Activated T-cell treated with anti-CD3 and anti-CD28 coated beads, Interleukin-2, amount 50 U/mL, for 48 hours (primary cell): ENCODE measurements around the gene BCR.
"Not testable (repeated sequence)": the region's sequence is repeated elsewhere in the genome, so short reads cannot be mapped to it uniquely, and the experiment has no call there.

Source experiments
- DNase-seq, 2 experiments: peaks; one replicate each; pipeline ENCODE4 v3.0.0-alpha.2; 2020

Gene BCR

DNA sequence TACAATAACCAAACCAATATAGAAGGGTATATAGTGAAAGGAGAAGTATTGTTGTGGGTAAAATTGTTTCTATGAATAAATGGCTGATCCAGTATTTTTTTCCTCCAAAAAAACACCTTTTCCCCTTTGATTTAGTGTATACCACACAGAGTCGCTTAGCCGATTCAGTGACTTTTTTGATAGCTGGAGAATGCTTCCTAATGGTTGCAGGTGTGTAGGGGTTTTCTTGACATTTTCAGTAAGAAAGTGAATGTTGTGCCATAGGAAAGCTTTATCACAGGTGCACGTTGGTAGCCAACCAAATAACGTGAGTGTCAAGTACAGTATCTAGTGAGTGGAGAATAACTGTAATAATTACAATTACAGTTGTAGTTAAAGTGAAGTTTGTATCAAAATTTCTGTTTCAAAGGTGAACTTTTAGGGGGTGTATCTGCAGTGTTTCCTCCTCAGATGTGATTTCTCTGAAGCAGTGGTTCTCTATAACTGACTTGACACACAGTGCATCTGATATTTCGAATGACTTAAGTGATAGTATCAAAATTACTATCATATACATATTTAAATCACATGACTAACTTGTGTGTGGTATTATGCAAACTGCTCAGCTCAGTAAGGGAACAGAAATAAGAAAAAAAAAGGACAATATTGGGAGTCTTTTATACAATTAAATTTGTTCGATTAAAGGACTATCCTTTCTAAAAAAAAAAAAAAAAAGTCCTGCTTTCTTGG is 143.8 kb downstream of the BCR start:
- DNase-seq, result not testable (repeated sequence)

- DNase-seq, result no peak
Measured at GRCh38 chr22:23325183-23325582, 144.9 kb downstream of the BCR start.

DNA sequence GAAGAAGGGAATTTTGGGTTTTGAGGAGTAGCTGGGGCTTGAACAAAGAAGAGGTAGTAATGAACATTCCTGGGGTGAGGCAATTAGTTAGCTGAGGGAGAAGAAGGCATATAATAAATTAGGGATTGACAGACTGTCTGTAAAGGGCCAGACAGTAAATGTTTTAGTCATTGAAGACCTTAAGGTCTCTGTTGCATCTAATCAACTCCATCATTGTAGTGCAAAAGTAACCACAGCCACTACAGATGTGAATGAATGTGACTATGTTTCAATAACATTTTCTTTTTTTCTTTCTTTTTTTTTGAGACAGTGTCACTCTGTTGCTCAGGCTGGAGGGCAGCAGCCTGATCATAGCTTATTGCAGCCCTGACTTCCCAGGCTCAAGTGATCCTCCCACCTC is 153.5 kb downstream of the BCR start:
- DNase-seq, result not testable (repeated sequence)

- not testable (repeated sequence) for DNase-seq
Measured at GRCh38 chr22:23337672-23338071, 157.4 kb downstream of the BCR start.

DNA sequence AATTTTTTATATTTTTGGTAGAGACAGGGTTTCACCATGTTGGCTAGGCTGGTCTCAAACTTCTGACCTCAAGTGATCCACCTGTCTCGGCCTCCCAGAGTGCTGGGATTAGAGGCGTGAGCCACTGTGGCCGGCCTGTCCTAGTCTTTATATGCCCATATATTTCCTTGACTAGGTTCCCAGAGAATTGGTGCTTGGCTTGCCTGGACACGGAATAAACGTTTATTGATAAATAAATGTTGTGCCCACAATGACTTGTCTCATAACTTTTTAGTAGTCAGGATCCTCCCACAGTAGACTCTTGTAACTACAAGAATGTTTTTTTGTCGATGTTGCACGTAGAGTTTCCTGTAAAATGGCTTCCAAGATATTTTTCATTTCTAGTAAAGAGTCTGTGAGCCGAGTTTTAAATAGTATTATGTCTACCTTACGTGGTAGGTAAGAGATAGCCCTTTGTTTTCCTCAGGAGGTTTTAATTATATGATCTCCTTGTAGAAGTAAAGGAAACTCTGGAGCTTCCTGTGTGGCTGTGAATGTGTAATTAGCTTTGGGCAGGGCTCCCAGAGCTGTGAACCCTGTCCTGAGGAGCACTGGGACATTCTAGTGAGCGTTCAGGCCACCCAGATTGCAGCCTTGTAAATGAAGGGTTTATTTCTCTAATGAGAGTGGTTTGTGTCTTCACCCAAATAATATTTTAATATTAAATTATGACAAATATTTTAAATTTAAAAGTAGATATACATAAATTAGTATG is 161.8 kb downstream of the BCR start:
- DNase-seq, result not testable (repeated sequence)

- DNase-seq, result no peak
Measured at GRCh38 chr22:23351321-23351720, 171.0 kb downstream of the BCR start.

DNA sequence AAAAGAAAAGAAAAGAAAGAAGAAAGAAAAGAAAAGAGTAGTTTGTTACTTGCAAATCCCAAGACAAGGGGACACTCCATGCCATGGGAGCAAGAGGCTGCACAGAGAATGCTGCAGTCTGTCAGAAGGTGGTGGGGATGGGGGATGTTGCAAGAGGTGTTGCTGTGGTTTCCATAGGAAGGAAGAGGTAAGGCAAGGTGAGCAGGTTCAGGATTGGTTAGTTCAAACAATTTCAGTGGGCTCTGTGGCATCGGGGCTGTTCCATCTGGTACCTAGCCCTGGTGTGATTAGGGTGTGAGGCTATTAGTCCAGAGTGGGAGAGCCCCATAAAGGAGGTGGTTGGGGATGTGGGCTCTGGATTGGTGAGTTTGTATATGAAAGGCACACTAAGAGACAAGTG is 172.7 kb downstream of the BCR start:
- DNase-seq, result no peak

- no peak for DNase-seq
Measured at GRCh38 chr22:23353696-23354095, 173.4 kb downstream of the BCR start.

- DNase-seq, result no peak
Measured at GRCh38 chr22:23356094-23356493, 175.8 kb downstream of the BCR start.

GRCh38 chr22:23357053-23357452 is 176.7 kb downstream of the BCR start:
- no peak for DNase-seq

DNA sequence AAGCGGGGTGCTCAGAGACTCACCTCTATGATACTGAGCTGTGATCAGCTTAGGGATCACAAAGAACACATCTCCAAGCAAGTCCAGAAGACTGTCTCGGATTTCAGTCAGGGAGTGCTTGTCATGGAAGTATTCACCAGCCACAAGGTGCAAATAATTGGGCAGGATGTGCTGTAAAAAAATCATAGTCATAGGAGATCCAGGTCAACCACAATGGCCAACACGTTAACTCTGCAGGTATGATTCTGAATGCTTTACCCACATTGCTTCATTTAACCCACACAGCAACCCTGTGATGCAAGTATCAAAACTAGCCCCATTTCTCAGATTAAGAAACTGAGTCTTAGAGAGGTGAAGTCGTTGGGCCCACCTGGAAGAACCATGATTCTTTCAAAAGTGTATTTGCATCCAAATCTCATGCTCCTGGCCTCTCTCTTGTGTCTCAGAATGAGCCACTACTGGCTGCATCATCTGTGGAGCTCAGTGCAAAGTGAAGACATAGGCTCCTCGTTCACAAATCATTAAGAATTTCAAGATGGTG is 179.3 kb downstream of the BCR start:
- no peak for DNase-seq

DNA sequence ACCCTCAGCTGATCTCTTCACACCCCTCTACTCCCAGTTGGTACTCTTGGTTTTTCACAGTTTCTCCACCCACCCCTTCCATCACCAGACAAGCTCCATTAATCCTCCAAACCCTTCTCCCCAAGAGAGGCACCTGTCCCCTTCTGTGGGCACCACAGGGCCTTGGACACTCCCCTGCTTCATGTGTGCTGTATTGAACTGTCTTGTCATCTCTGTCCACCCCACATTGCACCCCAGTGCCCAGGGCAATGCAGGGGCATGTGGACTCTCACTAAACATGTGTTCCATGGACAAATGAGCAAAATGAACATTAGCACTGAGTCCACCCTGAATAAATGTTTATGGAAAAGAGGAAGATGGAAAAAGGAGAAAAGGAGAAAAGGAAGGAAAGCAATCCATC is 181.4 kb downstream of the BCR start:
- no peak for DNase-seq

- DNase-seq, result no peak
Measured at GRCh38 chr22:23363683-23364082, 183.4 kb downstream of the BCR start.

- no peak for DNase-seq
Measured at GRCh38 chr22:23364389-23364788, 184.1 kb downstream of the BCR start.

DNA sequence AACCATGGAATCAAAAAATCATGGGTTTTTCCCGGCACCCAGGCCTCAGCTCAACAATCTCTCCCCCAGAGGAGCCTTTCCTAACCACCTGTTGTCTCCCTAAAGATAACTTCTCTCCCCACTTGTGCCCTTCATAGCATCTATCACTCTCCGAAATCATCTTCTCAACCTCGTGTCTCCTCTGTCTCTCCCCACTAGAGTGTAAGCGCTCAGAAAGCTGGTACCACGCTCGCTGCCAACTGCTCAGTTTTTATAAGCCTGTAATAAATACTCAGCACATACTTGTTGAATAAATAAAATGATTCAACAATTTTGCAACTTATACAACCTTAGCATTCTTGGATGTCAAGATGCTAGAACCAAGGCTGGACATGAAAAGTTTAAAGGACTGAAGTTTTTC is 185.2 kb downstream of the BCR start:
- no peak for DNase-seq

GRCh38 chr22:23365961-23366360 is 185.7 kb downstream of the BCR start:
- DNase-seq, result no peak

DNA sequence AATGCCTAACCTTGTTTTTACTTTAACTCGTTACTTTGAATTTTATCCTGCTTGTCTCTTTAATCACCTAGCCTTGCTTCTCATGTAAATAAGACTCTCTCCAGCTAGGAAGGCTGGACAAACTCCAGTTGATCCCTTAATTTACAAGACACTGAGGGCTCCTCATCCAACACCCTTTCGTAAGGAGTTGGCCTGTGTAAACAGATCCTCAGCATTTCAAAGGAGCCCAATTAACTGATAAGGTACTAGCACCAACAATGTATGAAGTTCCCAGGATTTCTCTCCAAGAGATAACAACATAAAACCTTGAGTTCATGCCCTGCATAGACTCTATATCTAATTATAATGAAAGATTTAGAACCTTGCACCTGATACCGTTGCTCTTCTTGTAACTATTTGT is 186.9 kb downstream of the BCR start:
- not testable (repeated sequence) for DNase-seq
